DMS153 (cell line): Measurements from ENCODE around the gene SFXN5.
A peak's percentile ranks its signal among the peaks of the same experiment; 100 is the strongest.
"Not testable (repeated sequence)": the region's sequence is repeated elsewhere in the genome, so short reads cannot be mapped to it uniquely, and the experiment has no call there.

Experiments used
- DNase-seq: peaks from one replicate; lab custom pipeline; 2025; lab: John Stamatoyannopoulos, UW

Gene SFXN5

DNA sequence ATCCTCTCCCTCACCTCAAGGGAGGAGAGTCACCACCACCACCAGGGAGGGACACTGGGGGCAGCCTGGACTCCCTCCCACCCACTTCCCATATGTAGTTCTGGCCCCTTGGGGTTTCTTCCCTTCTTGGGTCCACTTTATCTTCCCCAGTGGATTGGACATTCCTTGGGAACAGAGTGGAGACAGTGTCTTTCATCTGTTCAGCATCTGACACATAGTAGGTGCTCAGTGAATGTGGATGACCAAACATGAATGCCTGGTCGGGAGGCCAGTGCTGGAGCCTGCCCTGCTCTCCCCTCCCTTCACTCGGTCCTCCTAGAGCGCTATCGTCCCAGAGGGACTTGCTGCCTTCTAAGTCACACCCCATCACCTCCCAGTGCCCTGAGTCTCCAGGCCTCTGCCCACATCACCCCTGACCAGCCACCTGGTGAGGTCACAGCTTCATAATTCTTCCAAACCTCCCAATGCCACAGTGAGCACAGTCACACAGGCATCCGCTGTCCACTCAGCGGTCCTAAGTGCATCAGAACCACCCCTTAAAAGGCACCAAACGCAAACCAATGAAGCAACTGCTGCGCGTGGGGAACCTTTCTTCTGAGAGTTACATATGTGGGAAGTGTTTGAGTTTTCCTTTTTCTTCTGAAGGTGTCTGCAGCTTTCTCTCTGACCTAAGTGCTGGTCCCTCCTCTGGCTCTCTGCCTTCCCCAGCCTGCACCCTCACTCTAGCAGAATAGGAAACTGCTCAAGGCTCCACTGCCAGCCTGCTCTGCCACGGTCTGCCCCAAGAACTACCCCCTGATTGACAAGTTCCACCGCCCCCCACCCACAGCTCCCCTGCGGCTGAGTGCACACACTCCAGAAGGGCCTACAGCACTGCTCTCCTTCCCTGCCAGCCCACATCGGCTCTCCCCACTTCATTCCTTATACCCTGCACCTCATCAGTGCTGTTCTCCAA, 7.2 kb upstream of the SFXN5 start:
- DNase-seq, result no peak

DNA sequence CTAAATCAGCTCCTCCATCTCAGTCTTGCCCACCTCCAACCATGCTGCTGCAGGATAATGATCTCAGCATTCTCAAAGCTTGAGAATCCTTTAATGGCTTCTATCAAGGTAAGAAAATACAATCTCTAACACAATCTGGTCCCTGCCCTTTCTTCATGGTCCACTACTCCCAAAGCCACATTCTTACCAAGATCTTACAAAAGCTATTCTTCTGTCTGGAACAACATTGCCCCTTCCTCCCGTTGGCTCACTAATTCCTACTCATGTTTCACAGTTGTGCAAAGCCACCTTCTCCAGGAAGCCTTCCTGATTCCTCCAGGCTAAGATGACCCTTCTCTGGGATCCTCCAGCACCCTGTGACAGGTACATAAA, 5.9 kb upstream of the SFXN5 start:
- no peak for DNase-seq

DNA sequence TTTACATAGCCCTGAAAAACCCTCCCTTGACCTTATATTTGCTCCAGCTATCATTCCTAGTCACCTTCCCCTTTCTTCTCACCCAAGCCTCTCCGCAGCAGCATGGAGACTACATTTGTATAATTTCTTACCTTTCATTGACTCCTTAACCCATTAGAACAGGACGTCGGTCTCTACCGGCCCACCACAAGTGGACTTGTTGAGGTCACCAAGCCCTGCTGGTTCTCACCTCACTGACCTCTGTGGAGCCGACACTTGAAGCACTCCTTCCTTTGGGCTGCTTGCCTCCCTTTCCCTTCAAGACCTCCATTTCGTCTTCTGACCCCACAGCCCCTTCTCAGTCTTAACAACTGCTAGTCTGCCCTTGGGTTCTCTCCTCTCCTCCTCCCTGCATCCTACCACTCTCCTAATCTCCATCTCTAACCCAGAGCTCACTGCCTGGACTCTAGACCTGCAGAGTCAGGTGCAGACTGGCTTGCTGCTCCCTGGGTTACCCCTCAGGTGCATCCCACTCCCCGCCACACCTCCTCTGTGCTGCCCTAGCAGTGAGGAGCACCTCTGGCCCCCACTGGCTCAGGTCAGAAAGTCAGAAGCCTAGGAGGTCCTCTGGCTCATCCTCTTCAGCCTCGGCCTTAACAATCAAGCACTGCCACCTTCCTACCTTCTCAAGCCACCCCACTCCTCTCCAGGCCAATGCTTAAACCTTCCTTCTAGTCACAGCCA, 5.3 kb upstream of the SFXN5 start:
- DNase-seq, result no peak

DNA sequence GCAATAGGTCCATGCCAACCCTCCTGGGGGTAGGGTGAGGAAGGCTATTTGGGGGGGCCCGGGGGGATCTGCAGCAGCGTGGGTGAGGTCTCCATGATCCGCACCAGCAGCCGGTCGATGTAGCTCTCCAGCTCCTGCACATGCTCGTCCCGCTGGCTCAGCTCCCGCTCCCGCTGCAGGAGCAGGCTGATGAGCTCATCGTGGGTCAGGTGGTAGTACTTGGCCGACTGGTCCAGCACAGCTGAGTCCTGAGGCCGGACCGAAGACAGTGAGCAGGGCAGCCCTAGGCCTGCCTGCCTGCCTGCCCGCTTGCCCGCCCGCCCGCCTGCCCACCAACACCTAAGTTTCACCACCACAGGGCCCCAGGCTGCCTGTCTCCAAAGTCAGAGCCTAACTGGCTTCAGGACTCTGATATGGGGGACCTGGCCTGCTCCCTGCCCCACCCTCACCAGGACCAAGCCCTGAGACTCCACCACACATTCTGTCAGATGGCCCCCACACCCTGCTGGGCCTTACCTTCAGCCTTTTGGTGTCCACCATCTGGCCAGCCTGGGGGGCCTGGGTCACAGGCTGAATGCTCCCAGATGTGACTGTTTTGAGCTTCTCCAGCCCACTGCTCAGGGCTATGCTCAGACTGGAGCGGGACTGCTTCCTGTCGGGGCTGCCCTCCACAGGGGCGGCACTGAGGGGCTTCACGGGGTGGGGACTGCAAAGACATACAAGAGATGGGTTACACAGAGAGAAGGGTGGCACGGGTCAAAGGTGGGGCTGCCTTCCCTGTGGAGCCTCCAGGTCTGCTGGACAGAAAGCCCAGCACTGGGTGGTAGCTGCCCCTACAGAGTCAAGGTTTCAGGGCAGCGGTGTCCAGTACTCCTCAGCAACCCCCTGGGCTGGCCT, 4.2 kb upstream of the SFXN5 start:
- no peak for DNase-seq

DNA sequence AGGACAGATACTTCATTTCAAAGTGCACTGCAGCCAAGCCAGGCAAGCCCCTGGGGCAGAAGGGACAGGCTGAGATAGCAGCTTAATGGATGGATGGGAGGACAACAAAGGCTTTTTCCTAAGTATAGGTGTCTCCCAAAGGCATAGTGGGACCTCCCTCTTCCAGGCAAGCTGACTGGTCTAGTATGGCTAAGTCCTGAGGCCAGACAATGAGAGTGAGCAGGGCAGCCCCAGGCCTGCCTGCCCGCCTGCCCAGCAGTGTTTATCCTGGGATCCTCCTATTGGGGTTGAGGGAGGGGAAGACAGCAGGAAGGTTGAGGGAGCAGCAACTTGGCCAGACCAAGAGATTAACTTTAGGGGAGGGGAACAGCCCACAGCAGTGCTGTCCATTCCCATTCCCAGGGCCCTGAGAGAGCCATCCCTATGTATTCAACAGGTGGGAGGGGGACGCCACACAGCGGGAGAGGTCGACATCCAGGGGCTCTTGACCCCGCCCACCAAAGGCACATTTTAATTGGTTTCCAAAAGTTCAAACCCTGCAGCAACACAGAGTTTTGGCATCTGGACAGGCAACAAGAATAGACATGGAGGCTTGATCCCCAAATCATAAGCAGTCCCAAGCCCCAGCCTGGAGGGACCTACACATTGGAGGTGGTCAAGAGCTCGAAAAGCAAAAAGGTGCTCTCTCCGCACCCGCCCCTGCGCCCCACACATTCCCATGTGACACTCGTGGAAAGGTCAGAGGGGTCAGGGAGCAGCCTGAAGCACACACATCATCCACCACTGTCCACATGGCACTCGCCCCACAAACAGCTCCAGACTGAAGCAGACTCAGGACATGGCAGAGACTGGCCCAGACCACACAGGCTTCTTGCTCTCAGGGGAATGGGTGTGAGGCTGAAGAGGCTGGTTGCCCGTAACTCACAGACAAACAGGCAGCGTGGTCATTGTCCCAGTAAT, 2.9 kb upstream of the SFXN5 start:
- DNase-seq, result no peak

DNA sequence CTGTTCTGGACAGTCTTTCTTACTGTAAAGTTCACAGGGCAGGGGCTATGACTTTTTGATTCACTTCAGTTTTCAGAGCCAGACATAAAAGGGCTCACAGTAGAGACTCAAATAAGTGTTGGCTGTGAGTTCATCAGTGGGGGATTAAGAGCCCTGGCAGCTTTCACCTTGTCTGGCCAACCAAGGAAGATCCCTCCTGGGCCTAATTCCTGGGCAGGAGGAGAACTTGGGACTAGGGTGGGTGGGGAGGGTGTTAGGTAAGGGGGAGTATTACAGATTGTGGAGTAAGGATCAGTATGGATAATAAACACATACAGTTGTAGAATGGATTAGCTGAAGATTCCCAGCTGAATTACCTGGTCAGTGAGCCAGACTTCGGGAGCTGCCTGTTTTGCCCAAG, 904 bp upstream of the SFXN5 start:
- DNase-seq, result no peak

- no peak for DNase-seq
Observed at GRCh38 chr2:73072129-73072395, 550 bp upstream of the SFXN5 start.

DNA sequence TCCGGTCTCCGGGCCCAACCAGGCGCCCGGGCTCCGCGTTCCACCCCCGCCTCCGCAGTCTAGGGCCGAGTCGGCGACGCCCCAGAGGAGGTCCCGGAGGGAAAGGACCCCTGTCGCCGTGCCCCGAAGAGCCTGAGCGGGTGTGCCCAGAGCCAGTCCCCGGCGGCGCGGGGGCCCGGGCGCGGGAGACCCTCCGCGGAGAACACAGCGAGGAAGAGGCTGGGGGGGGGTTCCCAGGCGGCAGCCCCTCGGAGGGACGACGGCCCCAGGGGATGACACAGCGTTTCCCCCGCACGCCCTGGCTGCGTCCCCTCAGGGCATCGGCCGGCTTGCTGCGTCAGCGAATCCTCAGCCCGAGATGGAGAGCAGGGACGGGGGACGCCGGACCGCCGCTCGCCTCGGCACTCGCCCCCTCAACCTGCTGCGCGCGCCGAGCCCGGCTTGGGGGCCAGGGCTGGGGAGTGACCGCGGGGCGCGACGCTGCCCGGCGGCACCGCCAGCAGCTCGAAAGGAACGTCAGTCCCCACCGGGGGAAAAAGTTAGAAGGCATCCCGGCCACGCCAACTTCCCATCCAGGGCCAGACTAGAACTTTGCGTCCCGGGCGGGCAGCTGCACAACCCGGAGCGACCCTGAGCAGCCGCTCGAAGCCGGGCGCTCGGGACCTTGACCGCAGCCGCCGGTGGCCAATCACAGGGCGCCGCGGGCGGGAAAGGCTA, 711 bp downstream of the SFXN5 start:
- DNase-seq, result no peak

GRCh38 chr2:73069855-73070642, 1.5 kb downstream of the SFXN5 start:
- no peak for DNase-seq

DNA sequence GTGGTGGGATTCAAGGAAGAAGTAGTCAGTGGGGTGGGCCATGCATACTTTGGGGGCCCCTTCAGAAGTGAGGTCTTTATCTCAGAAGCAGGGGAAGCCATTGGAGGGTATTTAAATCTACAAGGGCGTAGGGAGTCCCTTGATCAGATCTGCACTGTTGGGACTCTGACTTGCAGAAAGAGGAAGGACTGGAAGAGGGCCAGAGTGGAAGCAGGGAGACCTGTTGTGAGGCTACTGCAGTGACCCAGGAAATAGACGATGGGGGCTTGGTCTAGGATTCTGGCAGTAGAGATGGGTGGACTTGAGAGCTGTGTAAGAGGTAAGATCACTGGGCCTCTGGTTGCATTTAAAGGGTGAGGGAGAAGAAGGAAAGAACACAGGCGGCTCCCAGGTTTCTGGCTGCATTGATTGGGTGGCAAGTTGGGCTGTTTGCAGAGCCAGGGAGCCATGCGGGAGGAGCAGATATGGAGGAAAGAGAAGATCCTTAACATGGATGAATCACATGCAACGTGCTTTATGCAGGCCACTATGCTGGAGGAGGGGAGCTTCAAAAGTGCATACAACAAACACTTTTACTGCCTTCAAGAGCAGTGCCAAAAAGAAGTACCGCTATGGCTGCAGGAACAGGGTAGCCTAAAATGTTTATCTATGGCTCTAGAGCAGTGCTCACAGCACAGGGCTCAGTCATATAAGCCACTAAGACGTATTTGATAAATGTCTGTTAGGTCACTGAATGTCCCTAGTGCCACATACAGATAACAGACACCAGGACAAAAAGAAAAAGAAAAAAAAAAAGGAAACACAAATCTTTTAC, 2.3 kb downstream of the SFXN5 start:
- DNase-seq, result no peak

GRCh38 chr2:73068147-73068546, 3.4 kb downstream of the SFXN5 start:
- no peak for DNase-seq

DNA sequence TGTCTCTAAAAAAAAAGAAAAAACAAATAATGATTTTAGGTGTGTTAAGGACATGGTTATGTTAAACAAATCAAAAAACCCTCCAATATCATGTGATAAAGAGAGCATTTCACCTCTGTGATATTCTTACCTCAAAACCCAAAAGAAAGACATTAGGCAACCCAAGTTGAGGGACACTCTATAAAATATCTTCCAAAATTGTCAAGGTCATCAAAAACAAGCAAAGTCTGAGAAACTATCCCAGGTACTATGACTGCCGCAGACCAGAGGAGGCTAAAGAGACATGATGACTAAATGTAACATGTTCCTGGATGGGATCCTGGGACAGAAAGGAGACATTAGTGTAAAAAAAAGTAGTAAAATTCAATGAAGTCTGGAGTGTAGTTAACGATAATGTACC, 4.5 kb downstream of the SFXN5 start:
- DNase-seq, result no peak

DNA sequence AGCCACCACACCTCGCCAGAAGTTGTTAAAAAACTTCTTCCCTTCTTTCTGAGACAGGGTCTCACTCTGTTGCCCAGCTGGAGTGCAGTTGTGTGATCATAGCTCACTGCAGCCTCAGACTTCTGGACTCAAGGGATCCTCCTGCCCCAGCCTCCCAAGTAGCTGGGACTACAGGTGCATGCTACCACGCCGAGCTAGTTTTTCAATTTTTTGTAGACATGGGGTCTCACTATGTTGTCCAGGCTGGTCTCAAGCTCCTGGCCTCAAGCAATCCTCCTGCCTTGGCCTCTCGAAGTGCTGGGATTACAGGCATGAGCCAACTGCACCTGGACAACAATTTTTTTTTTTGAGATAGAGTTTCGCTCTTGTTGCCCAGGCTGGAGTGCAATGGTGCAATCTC, 6.4 kb downstream of the SFXN5 start:
- DNase-seq, result not testable (repeated sequence)

DNA sequence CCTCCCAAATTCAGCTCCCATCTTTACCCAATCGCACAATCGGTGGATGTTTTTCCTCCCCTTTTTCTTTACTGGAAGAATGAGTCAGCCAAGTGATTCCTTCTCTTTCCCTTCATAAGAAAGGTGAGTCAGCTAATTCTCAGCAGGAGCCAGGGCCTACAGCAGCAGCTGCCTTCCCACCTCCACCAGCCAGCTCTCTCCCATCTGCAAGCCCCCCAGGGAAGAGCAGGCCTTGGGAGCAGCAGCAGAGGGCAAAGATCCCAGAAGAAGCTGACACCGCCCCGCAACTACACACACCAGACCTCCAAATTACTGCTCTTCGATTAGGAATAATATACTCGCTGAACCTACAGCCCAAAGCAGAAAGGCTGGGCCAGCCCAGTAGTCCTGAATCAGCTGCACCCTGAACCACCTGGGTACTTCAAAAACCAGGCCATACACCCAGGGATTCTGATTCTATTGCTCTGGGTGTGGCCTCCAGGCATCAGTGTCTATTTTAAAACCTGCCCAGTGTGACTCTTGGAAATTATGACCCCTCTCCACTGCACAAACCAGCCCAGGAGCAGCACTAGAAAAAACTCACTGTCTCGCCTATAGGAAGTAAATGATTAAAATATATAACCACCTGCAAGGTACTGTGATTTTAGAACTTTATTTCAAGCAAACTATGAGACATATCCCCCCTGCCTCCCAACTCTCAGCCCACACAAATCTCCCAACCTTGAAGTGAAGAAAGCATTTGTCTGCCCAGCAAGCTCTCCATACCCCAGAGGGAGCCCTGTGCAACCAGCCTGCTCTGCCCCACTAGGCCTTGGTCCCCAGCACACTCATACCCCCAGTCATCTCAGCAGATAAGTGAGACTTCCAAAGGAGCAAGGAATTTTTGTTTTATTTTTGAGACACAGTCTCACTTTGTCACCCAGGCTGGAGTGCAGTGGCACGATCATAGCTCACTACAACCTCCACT, 7.3 kb downstream of the SFXN5 start:
- DNase-seq, result peak; percentile 6

DNA sequence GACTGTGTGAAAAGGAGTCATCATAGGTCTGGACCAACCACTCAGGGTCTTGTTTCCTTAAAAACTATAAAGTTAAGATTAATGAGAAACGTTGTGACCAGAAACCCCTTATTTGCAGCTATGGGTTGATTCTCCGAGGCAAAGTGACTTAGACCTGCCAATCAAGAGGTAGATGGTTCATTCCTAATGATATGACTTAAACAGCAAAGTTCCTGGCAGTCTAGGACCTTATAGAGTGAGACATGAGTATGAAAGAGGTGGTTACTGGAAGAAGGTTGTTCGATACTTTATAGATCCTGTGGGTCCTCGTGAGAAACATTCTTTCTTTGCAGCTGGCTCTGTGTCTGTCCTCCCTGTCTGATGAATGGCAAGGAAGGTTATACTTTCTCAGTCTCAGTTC, 8.0 kb downstream of the SFXN5 start:
- DNase-seq, result no peak

GRCh38 chr2:73059106-73059505, 12.4 kb downstream of the SFXN5 start:
- DNase-seq, result no peak

DNA sequence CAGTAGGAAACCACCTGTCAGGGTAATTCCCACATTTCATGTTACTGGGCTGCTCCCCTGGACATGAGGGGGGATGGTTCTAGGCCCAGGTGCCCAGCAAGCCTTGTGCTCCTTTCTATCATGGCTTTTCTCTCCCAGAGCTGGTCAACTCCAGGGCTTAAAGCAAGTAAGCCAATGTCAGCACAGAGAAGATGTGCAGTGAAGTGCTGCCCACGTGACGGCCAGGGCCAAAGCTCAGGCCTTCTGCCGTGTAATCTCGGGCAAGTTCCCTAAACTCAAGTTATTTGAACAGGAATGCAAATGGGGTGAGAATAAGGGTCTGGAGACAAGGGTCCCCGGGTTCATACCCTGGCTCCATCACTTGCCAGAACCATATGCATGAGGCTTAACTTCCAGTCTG, 16.5 kb downstream of the SFXN5 start:
- DNase-seq, result no peak
